Ectodermal cell (in vitro differentiated cells): ENCODE results near the gene C2orf78.

Experiments
- H3K27ac ChIP-seq: 2 replicates; pipeline ENCODE4 v1.7.0; 2013; ENCODE audit warnings: mild to moderate bottlenecking, low read depth, low read length; ENCODE audit not compliant: insufficient read depth, poor library complexity, severe bottlenecking
- H3K27me3 ChIP-seq: 2 replicates; pipeline ENCODE4 v1.7.0; 2013; ENCODE audit warnings: mild to moderate bottlenecking, low read length; ENCODE audit not compliant: insufficient read depth, control insufficient read depth, poor library complexity, severe bottlenecking
- H3K36me3 ChIP-seq: one replicate; pipeline ENCODE4 v1.7.0; 2013; ENCODE audit warnings: low read length; ENCODE audit not compliant: control insufficient read depth, insufficient read depth
- H3K4me1 ChIP-seq: one replicate; pipeline ENCODE4 v1.7.0; 2013; ENCODE audit warnings: low read length; ENCODE audit not compliant: control insufficient read depth, insufficient read depth
- H3K4me3 ChIP-seq: 2 replicates; pipeline ENCODE4 v1.7.0; 2013; ENCODE audit warnings: low read depth, low read length, control low read depth; ENCODE audit not compliant: insufficient read depth
- H3K9me3 ChIP-seq: 2 replicates; pipeline ENCODE4 v1.7.0; 2013; ENCODE audit warnings: mild to moderate bottlenecking, low read length, moderate library complexity; ENCODE audit not compliant: control insufficient read depth
- WGBS, 2 experiments: methylation state at CpG; one replicate each; pipeline ENCODE4 v1.1.7; 2013; ENCODE audit warnings: missing lambda C conversion rate in 2 of 2; 5-methylcytosine and 5-hydroxymethylcytosine counted together

Gene C2orf78

DNA sequence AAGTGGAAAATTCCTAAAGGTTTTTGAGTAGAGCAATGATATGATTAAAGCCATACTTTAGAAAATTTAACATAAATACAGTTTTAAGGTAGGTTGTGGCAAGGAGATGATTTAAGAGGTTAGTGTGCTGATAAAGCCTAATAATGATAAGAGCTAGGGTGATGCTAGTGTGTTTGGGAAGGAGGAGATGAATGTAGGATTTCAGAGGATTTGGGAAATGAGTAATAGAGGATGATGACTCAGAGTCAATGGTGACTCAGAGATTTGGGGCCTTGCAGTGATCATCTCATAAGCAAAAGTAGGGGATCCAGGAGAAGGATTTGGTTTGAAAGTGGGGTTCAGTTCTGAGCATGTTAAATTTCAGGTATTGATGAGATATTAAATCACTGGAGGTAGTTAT, 68.0 kb downstream of the C2orf78 start:
- Histone ChIP-seq H3K27ac (no peak overlapping the region), H3K27me3 (no peaks in the 10 kb centered on the region), H3K4me3 (no peak overlapping the region), H3K36me3 (peaks cover 31% of the 10 kb centered on the region), H3K9me3 (no peaks in the 10 kb centered on the region), H3K4me1 (no peaks in the 10 kb centered on the region)

GRCh38 chr2:73855526-73855925, 71.5 kb downstream of the C2orf78 start:
- no peaks in the 10 kb centered on the region for H3K27me3 ChIP-seq

DNA sequence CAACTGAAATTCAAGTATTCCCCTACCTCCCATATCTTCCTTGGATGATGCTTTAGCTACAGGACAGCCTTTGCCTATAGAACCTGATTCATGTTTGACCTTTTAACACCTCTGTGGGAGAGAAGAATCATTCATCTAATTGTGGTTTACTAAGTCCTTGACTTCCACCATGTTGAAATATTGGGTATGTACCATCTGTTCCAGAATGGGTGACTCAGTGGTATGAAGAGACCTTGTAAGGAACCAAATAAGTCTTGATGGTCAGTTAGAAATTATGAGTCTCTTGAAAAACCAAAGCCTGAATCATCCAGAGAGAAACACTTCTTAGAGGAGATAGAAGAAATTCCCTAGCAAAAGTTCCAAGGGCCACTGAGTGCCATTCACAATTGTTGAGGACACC, 72.2 kb downstream of the C2orf78 start:
- Histone ChIP-seq H3K36me3 (peaks cover 22% of the 10 kb centered on the region), H3K27me3 (no peaks in the 10 kb centered on the region), H3K9me3 (no peaks in the 10 kb centered on the region), H3K4me1 (no peaks in the 10 kb centered on the region), H3K27ac (no peak overlapping the region), H3K4me3 (no peak overlapping the region)

More at GRCh38 chr2:73855526-73855925, 71.5 kb downstream of the C2orf78 start:
- Histone ChIP-seq H3K4me3 (no peak overlapping the region), H3K4me1 (no peaks in the 10 kb centered on the region), H3K27ac (no peak overlapping the region), H3K36me3 (peaks cover 17% of the 10 kb centered on the region), H3K9me3 (no peaks in the 10 kb centered on the region)
- WGBS, 2 experiments, result 93 to 99% methylated on average over 2 of the region's 2 CpGs

- no peak overlapping the region for H3K27ac ChIP-seq
- H3K27me3 ChIP-seq, result no peaks in the 10 kb centered on the region
- H3K36me3 ChIP-seq, result peaks cover 25% of the 10 kb centered on the region
- no peaks in the 10 kb centered on the region for H3K9me3 ChIP-seq
- WGBS, 2 experiments, result 87 to 97% methylated on average over 5 to 6 of the region's 6 CpGs
- no peak overlapping the region for H3K4me3 ChIP-seq
- no peaks in the 10 kb centered on the region for H3K4me1 ChIP-seq
These were observed 76.0 kb downstream of the C2orf78 start for GRCh38 chr2:73859721-73860586.

GRCh38 chr2:73862987-73863386, 79.0 kb downstream of the C2orf78 start:
- H3K4me1 ChIP-seq, result no peaks in the 10 kb centered on the region
- 93 to 97% methylated on average over 2 of the region's 2 CpGs for WGBS, 2 experiments

More at GRCh38 chr2:73862987-73863386, 79.0 kb downstream of the C2orf78 start:
- Histone ChIP-seq H3K9me3 (no peaks in the 10 kb centered on the region), H3K36me3 (peaks cover 25% of the 10 kb centered on the region), H3K27ac (no peak overlapping the region), H3K27me3 (no peaks in the 10 kb centered on the region), H3K4me3 (no peak overlapping the region)
